ENCODE measurements around the gene DYNLT4.

DNA sequence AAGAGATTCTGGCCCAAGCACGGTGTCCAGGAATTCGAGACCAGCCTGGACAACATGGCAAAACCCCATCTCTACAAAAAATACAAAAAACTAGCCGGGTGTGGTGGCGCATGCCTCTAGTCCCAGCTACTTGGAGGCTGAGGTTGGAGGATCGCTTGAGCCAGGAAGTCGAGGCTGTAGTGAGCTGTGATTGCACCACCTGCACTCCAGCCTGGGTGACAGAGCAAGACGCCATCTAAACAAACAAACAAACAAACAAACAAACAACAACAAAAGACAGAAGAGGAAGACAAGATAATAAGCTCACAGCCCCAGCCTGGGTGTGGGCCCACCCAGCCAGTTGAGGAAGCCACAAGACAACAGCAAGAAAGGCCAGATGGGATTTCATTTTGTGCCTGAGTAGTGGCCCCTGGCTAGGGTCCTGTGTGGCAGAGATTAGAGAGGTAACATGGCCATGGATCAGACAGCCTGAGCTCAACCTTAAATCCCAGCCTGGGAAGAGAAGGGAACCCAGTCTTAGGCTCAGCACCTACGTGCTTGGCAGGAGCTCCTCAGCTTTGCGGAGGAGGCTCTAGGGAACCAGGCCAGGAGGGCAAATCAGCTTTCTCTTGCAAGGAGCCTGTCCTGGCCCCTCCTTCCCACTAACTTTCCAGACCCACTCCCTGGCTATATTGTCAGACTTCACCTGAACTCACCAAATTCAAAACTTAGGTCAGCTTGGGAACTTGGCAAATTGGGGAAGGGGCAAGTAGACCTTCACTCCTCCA is 14.2 kb downstream of the DYNLT4 start:
- TF ChIP-seq, protein P1, sequence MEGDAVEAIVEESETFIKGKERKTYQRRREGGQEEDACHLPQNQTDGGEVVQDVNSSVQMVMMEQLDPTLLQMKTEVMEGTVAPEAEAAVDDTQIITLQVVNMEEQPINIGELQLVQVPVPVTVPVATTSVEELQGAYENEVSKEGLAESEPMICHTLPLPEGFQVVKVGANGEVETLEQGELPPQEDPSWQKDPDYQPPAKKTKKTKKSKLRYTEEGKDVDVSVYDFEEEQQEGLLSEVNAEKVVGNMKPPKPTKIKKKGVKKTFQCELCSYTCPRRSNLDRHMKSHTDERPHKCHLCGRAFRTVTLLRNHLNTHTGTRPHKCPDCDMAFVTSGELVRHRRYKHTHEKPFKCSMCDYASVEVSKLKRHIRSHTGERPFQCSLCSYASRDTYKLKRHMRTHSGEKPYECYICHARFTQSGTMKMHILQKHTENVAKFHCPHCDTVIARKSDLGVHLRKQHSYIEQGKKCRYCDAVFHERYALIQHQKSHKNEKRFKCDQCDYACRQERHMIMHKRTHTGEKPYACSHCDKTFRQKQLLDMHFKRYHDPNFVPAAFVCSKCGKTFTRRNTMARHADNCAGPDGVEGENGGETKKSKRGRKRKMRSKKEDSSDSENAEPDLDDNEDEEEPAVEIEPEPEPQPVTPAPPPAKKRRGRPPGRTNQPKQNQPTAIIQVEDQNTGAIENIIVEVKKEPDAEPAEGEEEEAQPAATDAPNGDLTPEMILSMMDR (IDR thresholded peaks at IDR 0.05; ENCODE audit: insufficient read depth, low read length, poor library complexity, severe bottlenecking) = no peak
- no peak for TF ChIP-seq EZH2phosphoT487 (conservative IDR thresholded peaks at IDR 0.05; ENCODE audit: low read length)
